Activated naive CD4-positive, alpha-beta T cell treated with anti-CD3 and anti-CD28 coated beads, Interleukin-2, amount 50 U/mL, for 72 hours (primary cell): Measurements from ENCODE around the gene EML3. TPM values are rescaled to one million over a fixed set of nuclear protein-coding genes. Genes with fewer than 3 reads are reported as not detected.
A peak's percentile ranks its signal among the peaks of the same experiment; 100 is the strongest.
"Not testable (repeated sequence)": the region's sequence is repeated elsewhere in the genome, so short reads cannot be mapped to it uniquely, and the experiment has no call there.

Source experiments
- ATAC-seq, 2 donors: fragments of 150-1000 bp; cut with Tn5 transposase; 2 replicates each; pipeline ENCODE4 v1.10.0; 2021; ENCODE audit warnings: mild to moderate bottlenecking in 2 of 2, moderate library complexity in 2 of 2
- DNase-seq, 2 donors: peaks; one replicate each; pipeline ENCODE4 v3.0.0; 2021 to 2022; ENCODE audit warnings: low spot score in 2 of 2
- H3K27ac Mint-ChIP-seq, 2 donors: one replicate each; pipeline ENCODE4 v1.8.0; 2022; ENCODE audit warnings: mild to moderate bottlenecking in 2 of 2, mixed read lengths in 2 of 2
- H3K36me3 Mint-ChIP-seq, 2 donors: one replicate each; pipeline ENCODE4 v1.8.0; 2022; ENCODE audit warnings: mixed read lengths in 2 of 2
- H3K9me3 Mint-ChIP-seq, 2 donors: one replicate each; pipeline ENCODE4 v1.8.0; 2022; ENCODE audit warnings: mixed read lengths in 2 of 2
- total RNA-seq, 2 donors: library from RNA; stranded (reverse); gene quantifications; one replicate each; pipeline ENCODE4 v1.2.3, GENCODE V29; 2022

EML3 gene, protein sequence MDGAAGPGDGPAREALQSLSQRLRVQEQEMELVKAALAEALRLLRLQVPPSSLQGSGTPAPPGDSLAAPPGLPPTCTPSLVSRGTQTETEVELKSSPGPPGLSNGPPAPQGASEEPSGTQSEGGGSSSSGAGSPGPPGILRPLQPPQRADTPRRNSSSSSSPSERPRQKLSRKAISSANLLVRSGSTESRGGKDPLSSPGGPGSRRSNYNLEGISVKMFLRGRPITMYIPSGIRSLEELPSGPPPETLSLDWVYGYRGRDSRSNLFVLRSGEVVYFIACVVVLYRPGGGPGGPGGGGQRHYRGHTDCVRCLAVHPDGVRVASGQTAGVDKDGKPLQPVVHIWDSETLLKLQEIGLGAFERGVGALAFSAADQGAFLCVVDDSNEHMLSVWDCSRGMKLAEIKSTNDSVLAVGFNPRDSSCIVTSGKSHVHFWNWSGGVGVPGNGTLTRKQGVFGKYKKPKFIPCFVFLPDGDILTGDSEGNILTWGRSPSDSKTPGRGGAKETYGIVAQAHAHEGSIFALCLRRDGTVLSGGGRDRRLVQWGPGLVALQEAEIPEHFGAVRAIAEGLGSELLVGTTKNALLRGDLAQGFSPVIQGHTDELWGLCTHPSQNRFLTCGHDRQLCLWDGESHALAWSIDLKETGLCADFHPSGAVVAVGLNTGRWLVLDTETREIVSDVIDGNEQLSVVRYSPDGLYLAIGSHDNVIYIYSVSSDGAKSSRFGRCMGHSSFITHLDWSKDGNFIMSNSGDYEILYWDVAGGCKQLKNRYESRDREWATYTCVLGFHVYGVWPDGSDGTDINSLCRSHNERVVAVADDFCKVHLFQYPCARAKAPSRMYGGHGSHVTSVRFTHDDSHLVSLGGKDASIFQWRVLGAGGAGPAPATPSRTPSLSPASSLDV
- total RNA-seq = 100 to 1,000 TPM; 104 to 141 TPM

GRCh38 chr11:62612366-62613290 lies at the start of gene EML3, which contains the start of gene ROM1:
Gene EML3 (minus strand): TSS chr11:62612775. CDS start chr11:62612457, 318 bp downstream.
Gene ROM1 (plus strand): TSS chr11:62613257. CDS start chr11:62613282, 25 bp downstream.
- Mint-ChIP-seq H3K9me3 (no peaks in the 10 kb centered on the region), H3K27ac (peak within 1 kb of the TSS; percentile 91 to 99), H3K36me3 (peaks cover 15% of the 10 kb centered on the region in 2 donors)
- peak; percentile 84 to 97 for DNase-seq
- peak; percentile 59 to 81 for ATAC-seq

DNA sequence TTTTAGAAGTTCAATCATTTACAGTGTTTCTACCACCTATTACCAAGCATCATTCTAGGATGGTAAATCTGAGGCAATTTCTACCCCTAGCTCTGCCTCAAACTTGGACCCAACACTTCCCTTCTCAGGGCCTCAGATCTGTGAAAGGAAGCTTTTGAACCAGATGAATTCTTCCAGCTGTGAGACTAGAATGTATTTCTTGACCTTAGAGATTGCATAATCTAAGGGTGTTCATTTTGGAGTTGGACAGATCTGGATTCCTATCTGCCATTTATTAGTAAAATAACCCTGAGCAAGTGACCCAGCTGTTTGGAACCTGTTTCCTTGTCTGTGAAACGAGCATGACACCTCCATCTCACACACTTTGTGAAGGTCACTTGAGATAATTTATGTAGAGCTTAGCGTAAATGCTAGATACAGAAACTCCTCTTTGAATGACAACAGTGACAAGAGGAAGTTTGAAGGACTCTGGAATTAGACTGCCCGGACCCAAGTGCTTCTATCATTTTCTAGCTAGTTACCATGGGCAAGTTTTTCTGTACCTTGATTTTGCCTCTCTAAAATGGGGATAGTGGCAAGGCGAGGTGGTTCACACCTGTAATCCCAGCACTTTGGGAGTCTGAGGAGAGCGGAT lies 44.3 kb upstream of the EML3 start:
- DNase-seq = no peak
- peaks cover 7 to 8% of the 10 kb centered on the region in 2 donors for H3K36me3 Mint-ChIP-seq
- no peak overlapping the region for H3K27ac Mint-ChIP-seq
- H3K9me3 Mint-ChIP-seq = no peaks in the 10 kb centered on the region
- no peak for ATAC-seq

GRCh38 chr11:62654297-62654696 lies 41.7 kb upstream of the EML3 start:
- ATAC-seq (no peak), DNase-seq (no peak)
- Mint-ChIP-seq H3K9me3 (no peaks in the 10 kb centered on the region), H3K36me3 (peaks cover 8 to 12% of the 10 kb centered on the region in 2 donors), H3K27ac (peak overlapping the region; percentile 80 to 96)

GRCh38 chr11:62652161-62653006 lies 39.8 kb upstream of the EML3 start:
- Mint-ChIP-seq H3K27ac (peak overlapping the region; percentile 96), H3K9me3 (no peaks in the 10 kb centered on the region), H3K36me3 (peaks cover 8 to 12% of the 10 kb centered on the region in 2 donors)
- DNase-seq = no peak
- ATAC-seq = peak in 1 of 2 donors; percentile 61

DNA sequence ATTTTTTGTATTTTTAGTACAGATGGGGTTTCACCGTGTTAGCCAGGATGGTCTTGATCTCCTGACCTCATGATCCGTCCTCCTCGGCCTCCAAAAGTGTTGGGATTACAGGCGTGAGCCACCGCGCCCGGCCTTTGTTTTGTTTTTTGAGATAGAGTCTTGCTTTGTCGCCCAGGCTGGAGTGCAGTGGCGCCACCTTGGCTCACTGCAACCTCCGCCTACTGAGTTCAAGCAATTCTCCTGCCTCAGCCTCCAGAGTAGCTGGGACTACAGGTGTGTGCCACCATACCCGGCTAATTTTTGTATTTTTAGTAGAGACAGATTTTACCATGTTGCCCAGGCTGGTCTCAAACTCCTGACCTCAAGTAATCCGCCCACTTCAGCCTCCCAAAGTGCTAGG lies 37.7 kb upstream of the EML3 start:
- DNase-seq, H3K9me3 Mint-ChIP-seq, H3K27ac Mint-ChIP-seq, ATAC-seq: not testable (repeated sequence)
- peaks cover 16 to 19% of the 10 kb centered on the region in 2 donors for H3K36me3 Mint-ChIP-seq

DNA sequence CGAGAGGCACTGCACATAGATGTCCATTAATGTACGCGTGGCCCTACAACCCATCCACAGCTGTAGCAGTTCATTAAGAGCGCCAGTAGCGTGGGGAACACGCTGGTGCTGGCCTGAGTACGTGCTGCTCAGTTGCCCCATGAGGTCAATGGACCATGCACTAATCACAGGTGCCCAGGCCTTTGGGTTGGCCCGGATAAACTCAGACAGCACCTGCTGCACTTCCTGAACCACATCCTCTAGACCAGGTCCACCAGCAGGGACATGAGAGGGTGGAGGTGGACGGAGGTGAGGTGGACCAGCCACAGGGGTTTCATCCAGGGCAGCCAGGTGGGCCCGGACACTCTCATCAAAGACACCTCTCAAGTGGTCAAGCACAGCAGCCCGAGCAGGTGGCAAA lies 36.9 kb upstream of the EML3 start:
- Mint-ChIP-seq H3K27ac (no peak overlapping the region), H3K36me3 (peaks cover 19 to 20% of the 10 kb centered on the region in 2 donors), H3K9me3 (no peaks in the 10 kb centered on the region)
- ATAC-seq (no peak), DNase-seq (no peak)

GRCh38 chr11:62648967-62649364 lies 36.4 kb upstream of the EML3 start:
- no peaks in the 10 kb centered on the region for H3K9me3 Mint-ChIP-seq
- H3K27ac Mint-ChIP-seq = no peak overlapping the region
- ATAC-seq (no peak), DNase-seq (no peak)
- H3K36me3 Mint-ChIP-seq = peaks cover 19 to 20% of the 10 kb centered on the region in 2 donors

- Mint-ChIP-seq H3K36me3 (peaks cover 18 to 19% of the 10 kb centered on the region in 2 donors), H3K9me3 (no peaks in the 10 kb centered on the region), H3K27ac (no peak overlapping the region)
- no peak for DNase-seq
- no peak for ATAC-seq
Observed at GRCh38 chr11:62648185-62648966, 35.8 kb upstream of the EML3 start.

DNA sequence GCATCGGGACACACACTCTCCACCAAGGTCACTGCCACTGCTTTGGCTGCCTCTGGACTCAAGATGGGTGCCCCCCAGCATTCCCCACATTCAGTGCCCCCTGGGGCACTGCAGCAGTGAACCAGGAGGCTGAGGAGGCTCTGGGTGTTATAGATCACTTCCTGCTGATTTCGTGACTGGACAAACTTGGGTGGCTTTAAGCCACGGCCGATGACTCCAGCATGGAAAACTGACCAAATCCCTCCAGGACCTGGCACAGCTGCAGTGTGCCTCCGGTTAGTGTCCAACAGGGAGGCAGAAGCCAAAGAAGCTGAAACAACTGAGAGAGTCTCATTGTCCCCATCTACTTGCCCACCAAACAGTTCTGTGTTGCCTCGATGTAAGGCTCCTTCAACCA lies 35.0 kb upstream of the EML3 start:
- Mint-ChIP-seq H3K9me3 (no peaks in the 10 kb centered on the region), H3K36me3 (peaks cover 14 to 21% of the 10 kb centered on the region in 2 donors), H3K27ac (no peak overlapping the region)
- DNase-seq (no peak), ATAC-seq (no peak)

GRCh38 chr11:62646825-62647608 lies 34.4 kb upstream of the EML3 start:
- no peak for DNase-seq
- peaks cover 12 to 17% of the 10 kb centered on the region in 2 donors for H3K36me3 Mint-ChIP-seq
- peak overlapping the region; percentile 92 to 98 for H3K27ac Mint-ChIP-seq
- ATAC-seq = peak; percentile 0 to 3
- no peaks in the 10 kb centered on the region for H3K9me3 Mint-ChIP-seq

GRCh38 chr11:62645946-62646824 lies 33.6 kb upstream of the EML3 start, which contains the start of gene GANAB:
Gene GANAB (minus strand): TSS chr11:62646613. CDS start chr11:62646599, 14 bp downstream.
- Mint-ChIP-seq H3K9me3 (no peaks in the 10 kb centered on the region), H3K27ac (peak within 1 kb of the TSS; percentile 92 to 98), H3K36me3 (peaks cover 12 to 17% of the 10 kb centered on the region in 2 donors)
- DNase-seq = peak; percentile 98
- ATAC-seq = peak; percentile 99 to 100

- H3K36me3 Mint-ChIP-seq = peaks cover 12 to 22% of the 10 kb centered on the region in 2 donors
- ATAC-seq (no peak), DNase-seq (no peak)
- H3K9me3 Mint-ChIP-seq = no peaks in the 10 kb centered on the region
- H3K27ac Mint-ChIP-seq = peak overlapping the region; percentile 92 to 98
Observed at GRCh38 chr11:62645671-62645945, 33.0 kb upstream of the EML3 start.

GRCh38 chr11:62644220-62644619 lies 31.6 kb upstream of the EML3 start:
- peaks cover 0 to 5% of the 10 kb centered on the region in 2 donors for H3K9me3 Mint-ChIP-seq
- ATAC-seq (no peak), DNase-seq (no peak)
- peak overlapping the region; percentile 40 to 92 for H3K27ac Mint-ChIP-seq
- H3K36me3 Mint-ChIP-seq = peaks cover 18 to 25% of the 10 kb centered on the region in 2 donors
